ENCODE measurements around the gene PRXL2A.
A peak's percentile ranks its signal among the peaks of the same experiment; 100 is the strongest.

PRXL2A gene

DNA sequence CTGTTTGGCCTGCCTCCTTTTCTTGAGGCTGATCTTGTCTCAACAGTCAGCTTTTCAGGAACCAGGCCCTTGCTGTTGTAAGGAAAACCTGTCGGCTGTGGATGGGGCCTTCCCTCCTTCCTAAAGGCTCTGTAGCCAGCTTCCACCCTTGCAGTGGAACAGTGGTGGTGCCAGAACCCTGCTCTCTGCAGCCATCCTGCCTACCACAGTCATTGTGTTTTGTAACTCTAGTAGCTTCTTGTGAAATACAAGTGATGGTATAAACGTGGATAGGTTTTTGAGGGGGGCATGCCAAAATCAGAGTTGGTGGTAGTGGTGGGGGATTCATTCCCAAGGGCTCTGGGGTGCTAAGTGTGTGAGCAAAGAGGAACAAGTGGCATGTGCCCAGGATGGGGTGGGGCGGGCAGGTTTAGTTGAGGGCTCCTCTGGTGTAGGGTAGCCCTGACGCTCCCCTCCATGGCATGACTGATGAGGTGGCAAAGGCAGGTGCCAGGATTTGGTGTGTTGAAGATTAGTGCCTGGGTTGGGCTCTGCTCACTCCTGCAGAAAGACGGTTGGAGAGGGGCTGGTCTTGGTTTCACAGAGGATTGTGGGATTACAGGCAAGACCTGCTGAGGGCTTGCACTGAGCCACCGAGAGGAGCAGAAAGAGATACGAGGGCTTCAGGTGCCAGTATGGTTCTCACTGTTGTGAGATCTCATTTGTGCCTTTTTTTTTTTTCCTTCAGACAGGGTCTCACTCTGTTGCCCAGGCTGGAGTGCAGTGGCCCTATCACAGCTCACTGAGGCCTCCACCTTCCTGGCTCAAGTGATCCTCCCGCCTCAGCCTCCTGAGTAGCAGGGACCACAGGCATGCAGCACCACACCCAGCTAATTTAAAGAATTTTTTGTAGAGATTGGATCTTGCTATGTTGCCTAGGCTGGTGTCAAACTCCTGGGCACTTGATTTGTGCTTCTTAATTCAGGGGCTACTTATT lies 53.1 kb downstream of the PRXL2A start:
- DNase-seq (ENCODE audit: low read depth), result no peak

DNA sequence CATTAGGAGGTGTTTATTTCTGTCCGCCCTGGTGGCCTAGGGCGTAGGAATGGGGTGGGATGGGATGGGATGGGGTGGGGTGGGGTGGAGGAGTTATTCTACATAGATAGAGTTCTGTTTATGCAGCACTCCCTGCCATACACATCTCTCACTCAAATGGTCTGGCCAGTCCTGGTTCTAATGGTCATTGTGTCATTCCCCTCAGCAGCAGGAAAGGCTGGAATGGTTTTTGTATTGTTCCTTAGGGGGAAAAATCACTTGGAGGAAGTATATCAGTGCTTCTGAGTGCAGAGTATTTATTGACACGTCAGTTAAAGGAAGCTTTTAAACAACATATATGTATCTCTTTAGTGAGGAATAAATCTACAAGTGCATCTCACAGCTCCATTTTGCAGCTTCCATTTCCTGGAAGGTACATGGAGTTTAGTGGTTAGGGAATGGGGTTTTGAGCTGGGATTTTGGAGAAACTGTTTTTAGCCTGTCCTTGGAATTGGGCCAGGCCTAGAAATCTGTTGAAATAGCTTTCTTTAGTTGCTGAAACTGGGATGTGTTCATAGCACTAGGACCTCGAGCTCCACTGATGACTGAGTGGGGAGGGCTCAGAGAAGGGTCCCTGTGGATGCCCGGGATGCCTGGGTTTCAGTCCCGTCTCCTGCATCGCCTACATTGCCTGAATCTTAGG lies 54.1 kb downstream of the PRXL2A start:
- DNase-seq (ENCODE audit: low read depth), result no peak

DNA sequence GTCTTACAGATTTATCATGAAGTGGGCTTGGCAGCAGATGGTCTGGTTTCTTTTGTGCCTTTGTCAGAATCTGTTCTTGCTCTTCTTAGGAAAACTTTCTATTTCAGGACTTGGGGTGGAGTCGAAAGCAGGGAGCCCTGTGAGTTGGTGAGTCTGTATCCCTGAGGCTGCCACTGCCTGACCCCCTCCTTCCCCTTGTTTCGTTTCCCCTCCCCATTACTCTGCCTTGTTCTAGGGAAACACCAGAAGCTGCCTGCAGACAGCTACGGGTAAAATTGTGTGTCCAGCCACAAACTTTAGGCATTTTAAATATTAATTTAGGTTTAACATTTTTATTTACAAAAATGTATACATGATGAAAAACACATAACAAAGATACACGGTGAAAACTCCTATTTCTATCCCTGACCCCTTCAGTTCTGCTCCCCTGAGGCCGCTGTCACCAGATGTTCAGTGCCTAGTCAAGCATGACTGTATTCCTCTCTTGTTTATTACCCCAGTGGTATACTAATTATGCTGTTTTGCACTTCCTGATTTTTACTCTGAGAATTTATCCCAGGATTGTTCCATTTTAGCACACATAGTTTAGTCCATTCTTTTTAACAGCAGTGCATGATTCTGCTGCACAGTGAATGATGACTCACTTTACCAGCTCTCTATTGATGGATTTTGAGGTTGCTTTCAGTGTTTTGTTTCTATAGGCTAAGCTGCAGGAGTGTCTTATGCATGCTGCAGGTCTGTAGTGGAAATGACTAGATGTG lies 54.8 kb downstream of the PRXL2A start:
- DNase-seq (ENCODE audit: low read depth), result no peak

DNA sequence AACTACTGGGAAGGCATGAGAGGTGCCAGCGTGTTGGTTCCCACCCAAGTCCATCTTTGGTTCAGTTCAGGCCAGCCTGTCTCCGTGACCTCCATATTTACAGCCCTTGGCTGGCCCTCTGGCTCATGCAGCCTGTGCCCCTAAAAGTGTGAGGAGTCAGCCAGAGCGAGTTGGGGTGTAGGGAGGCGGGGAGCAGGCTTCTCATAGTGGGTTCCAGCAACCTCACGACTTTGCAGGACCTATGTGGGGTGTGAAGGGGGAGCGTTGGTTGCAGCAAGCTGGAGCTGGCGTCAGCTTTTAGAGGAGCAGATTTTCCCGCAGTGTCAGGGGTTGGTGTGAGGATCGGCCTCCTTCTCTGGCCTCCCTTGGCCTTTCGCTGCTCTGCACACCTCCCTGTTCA lies 55.5 kb downstream of the PRXL2A start:
- DNase-seq (ENCODE audit: low read depth), result no peak

DNA sequence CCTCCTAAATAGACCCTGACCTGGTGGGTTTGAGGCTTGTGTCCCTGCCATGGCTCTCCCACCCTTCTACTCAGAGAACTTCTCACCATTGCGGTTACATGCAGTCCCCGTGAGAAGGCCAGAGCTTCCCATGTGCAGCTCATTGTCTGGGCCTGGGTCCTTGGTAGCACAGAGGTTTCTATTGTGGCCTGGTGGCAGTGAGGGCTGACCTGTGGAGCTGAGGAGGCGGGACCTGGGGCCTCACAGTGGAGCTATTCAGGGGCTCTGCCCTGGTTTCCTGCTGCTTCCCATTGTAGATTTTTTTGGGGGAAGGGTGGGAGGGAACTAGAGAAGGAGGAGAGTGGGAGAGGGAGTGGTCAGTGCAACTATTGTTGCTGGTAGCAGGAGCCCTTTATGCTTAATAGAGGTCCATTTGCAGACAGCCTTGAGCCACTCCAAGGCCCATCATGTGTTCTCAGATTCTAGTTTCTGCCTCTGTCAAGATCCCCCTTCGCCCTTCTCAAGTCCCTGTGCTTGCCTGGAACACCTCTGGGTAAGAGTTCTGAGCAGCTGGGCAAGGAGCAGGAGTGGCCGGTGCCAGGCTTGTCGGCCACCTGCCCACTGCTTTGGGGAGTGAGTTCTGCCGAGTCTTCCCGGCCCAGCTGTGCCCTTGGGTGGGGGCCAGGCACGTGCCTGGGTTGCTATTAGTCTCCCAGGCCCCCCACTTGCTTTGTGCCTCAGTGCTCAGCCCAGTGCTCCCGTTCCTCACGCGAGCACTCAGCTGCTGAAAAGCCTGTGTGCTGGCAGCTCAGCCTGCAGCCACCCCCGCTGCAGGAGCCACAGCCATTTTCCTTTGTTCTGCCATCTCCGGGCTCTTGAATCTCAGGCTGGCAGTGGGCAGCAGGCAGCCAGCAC lies 56.5 kb downstream of the PRXL2A start:
- no peak for DNase-seq (ENCODE audit: low read depth)

DNA sequence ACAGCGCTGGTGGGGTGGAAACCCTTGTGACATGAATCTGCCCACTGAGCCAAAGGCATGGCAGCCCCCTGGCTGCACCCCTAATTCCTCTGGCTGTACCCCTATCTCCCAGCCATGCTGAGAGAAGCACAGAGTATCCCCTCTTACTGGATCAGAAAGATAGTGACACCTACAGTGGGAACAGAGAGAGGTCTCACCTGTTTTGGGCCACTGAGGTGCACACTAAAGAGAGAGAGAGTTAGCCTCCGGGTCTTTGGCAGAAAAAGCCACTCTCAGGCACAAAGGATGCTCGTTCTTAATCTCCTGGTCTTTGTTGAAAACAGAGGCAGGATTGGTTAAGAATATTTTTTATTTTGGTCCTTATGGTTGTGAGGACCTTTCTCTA lies 57.1 kb downstream of the PRXL2A start:
- DNase-seq (ENCODE audit: low read depth), result no peak

DNA sequence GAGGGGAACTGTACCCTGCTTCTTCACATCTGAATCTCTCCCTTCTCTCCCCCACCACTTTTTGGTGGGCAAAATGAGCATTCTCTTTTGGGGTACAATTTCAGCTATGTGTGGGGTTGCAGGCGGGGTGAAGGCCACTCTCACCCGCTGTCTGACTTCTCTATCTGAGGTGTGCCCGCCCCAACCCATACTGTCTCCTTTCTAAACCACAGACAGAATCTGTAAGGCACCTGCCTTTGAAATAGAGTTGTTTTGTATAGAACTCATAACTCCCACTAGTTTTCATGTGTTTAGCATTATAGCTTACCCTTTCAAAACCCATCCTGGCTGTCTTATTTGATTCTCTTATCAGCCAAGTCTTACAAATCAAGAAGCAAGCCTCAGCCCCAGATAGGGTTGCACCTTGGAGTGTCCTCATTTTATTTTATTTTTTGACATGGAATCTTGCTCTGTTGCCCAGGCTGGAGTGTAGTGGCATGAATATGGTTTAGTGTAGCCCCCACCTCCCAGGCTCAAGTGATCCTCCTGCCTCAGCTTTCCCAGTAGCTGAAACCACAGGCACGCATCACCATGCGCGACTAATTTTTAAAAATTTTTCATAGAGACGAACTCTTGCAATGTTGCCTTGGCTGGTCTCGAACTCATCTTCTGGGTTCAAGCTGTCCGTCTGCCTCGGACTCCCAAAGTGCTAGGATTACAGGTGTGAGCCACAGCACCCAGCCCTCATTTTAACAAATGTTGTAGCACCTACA lies 57.7 kb downstream of the PRXL2A start:
- DNase-seq (ENCODE audit: low read depth), result no peak

DNA sequence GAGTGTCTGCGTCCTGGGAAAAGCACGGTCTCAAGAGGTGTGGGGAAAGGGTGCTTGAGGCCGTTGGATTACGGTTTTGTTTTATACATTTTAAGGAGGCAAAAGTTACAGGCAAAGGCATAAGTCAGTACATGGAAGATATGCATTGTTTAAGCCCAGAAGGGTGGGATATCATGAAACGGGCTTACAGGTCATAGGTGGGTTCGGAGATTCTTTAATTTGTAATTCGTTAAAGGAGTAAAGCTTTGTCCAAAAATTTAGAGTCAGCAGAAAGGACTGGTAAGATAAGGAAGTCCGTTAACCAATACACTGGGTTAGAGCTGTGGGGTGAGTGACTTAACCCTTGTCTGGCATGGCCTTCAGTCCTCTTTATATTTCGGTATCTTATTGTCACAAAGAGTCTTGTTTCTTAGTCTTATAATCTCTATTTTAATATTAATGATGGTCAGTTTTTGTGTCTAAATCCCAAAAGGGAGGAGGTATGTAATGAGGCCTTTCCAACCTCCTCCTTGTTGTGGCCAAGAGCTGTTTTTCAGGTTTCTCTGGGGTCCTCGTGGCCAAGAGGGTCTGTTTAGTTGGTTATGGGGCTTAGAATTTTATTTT lies 58.5 kb downstream of the PRXL2A start:
- DNase-seq (ENCODE audit: low read depth), result no peak

DNA sequence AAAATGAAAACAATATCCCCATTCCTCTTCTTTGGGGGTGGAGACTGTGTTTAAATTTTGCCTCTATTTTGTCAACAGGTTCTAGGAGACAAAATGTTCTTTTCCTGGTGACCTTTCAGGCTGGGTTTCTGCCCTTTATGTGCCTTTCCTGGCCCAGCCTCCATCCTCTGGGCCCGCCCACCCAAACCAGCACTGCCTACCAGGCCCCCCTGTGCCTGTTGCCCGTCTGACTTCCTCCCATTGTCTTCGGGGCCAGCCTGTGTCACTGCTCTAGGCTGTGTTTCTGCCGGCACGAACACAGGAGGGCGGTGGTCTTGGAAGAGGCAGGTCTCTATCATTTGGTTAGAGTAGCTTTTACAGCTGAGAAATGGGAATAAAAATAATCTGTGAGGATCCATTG lies 59.7 kb downstream of the PRXL2A start:
- DNase-seq (ENCODE audit: low read depth), result peak; percentile 53

DNA sequence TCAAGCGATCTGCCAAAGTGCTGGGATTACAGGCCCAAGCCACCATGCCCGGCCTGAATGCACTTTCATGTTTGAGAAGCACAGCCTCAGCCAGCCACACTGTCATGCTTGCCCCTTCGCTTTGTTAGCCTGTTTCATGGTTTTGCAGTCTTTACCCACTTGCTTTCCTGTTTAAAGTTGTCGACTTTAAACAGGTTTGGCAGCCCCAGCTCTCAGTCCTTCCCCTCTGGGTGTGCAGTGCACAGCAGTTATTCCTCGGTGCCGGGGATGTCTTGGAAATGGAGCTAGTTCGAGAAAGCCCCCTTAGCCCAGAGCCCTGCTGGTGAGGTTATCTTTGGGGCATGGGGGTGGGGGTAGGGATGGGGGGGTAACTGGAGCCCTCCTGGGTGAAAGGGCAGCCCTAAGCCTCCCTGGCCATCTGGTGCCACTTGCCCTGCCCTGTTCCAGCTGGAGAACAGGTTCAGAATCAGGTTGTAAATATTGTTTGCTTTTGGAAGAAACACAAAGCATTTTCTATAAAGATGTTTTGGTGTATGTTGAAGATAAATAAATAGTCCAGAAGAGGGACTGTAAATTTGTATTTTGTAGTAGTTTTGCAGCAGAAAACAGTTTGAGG lies 60.6 kb downstream of the PRXL2A start:
- DNase-seq (ENCODE audit: low read depth), result no peak

DNA sequence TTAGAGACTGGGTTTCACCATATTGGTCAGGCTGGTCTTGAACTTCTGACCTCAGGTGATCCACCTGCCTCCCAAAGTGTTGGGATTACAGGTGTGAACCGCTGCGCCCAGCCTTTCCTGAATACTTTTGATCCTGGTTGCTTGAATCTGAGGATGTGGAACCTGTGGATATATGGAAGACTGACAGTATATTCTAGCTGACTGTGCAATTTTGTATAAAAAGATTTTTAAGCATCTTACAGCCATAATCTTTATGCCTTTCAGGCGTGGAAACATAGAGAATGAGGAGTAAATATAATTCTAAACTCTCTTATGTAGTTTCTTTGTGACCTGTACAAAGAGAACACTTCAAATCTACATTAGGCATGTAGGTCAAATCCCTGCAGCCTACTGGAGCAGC lies 61.9 kb downstream of the PRXL2A start:
- no peak for DNase-seq (ENCODE audit: low read depth)

DNA sequence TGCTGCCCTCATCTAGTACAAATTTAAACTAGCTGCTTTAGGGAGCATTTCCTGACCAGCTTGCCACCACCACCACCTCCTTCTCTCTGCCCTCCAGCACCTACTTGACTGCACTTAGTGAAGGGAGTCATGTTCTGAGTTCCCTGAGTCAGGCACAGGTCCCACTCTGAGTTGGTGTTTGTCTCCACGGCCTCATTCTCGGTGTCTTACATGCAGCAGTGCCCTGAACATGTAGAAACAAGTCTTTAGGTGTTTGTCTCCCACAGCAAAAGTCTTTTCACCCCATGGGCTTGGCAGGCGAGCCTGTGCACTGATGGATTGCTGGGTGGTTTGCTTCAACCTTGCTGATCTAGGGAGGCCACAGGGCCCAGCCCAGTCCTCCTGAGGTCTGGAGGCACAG lies 62.6 kb downstream of the PRXL2A start:
- no peak for DNase-seq (ENCODE audit: low read depth)

DNA sequence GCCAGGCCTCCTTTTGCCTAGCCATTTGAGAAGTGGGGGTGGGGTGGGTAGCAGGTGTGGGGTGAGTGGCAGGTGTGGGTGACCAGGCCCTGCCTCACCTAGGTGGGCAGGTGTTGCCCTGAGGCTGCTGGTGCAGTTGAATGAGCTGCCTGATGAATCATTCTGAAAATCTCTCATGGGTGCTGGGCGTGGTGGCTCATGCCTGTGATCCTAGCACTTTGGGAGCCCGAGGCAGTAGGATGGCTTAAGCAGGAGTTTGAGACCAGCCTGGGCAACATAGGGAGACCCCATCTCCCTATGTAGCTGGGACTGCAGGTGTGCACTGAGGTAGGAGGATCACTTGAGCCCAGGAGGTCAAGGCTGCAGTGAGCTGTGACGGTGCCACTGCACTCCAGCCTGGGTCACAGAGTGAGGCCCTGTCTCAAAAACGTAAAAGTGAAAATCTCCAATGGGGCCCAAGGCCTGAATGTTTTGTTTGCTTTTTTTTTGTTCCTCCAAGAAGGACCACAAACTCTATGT lies 63.4 kb downstream of the PRXL2A start:
- peak; percentile 48 for DNase-seq (ENCODE audit: low read depth)

DNA sequence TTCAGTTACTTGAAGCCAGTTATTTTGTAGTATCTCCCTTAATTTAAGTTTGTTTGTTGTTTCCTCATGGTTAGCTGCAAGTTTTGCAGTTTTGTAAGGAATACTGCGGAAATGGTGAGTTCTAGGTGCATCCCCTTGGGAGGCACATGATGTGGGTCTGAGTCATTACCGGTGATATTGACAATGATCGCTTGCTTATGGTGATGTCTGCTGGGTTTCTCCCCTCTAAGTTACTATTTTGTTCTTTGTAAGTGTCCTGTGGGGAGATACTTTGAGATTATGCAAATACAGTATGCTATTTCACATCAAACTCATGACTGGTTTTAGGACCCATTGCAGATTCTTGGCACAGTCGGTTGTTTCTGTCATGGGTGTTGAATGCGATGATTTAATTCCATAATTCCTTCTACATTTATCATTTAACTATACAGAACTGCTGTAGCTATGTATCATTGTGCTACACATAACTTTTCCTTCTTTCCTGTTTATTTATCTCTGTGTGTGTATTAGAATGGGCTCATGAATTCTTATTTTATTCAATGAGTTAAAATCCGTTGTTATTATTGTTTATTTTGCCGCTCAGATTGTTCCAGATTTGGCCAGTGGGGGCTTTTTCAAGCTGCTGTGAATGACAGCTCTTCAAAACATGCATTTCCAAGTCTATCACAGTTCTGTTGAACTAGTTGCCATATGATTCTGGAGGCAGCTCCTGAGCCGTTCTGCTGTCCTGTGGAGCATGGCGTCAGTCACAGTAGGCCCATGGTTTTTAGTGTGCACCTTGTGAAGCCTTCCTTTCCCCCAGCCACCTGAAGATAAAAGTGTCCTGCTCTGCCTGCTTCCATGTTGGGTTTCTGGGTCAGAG lies 64.1 kb downstream of the PRXL2A start:
- peak; percentile 52 for DNase-seq (ENCODE audit: low read depth)

DNA sequence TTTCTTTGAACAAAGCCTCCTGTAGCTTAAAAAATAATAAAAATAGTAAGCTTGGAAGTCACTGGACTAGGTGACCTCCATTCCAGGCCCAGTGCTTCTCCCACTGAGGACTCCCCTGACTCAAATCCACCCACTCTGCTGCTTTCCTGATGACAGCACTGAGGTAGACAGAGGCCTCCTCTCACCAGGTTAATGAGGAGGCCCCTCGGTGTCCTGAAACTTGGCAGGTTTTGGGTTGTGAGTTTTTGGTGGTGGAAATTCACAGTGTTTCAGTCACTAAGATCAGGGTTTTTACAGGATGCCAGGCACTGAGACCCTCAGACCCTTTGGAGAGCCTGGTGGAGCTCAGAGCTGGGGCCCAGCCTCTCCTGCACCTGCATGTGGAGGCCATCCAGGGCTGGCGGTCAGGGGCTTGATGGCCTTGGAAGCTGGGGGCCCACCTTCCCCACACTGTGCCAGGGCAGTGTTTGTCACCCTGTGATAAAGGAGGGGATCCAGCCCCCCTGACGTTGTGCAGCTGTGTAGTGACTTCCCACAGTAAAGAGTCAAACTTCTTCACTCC lies 64.8 kb downstream of the PRXL2A start:
- no peak for DNase-seq (ENCODE audit: low read depth)

DNA sequence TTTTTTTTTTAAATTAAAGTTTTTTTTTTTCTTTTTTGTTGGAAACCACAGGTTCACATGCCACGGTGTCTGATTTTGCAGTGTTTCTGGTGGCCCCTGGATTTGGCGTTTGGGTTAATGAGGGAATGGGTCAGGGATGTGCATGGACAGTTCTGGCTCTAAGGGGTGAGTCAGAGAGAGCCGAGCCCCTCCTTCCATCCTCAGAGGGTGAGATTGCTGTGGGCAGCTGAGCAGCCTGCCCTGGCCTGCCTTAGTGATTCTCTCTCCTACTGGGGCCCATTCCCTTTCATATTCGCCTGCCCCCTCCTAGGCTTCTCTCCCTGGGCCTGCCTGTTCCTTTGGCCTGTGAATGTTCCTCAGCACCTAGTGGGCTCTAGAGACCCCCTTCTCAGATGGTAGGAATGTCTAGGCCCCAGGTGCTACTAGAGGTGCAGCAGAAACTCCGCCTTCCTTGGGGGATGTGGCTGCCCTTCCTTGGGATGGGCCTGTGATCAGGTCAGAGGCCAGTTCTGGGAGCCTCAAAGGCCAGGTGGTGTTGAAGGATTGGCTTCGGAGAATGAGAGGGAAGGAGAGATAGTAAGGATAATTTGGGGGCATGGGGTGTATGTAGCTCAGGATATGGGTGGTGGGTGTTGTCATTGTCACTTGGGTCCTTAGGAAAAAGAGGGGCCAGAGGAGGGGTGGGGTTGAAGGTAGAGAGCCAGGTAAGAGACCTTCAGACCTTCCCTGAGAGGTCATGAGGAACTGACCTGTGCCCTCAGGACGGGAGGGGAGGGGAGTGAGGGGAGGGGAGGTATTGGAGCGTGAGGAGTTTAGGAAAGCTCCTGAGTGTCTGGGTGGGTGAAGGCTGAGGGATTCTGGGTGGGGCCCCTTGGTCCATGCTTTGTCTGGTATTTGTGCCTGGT lies 65.6 kb downstream of the PRXL2A start:
- no peak for DNase-seq (ENCODE audit: low read depth)

DNA sequence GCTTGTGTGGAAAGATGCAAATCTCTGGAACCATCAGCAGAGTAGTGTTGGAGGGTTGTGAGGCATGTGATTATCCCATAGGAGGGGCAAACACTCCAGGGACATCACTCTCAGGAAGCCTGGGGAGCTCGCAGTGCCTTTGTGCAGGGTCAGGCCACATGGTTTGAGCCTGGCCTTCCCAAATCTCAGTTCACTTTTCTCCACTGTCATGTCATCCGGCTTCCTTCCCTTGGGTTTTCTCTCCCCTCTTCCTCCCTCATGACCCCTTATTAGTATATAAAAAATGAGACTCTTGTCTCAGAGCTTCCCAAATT lies 66.2 kb downstream of the PRXL2A start:
- DNase-seq (ENCODE audit: low read depth), result no peak

DNA sequence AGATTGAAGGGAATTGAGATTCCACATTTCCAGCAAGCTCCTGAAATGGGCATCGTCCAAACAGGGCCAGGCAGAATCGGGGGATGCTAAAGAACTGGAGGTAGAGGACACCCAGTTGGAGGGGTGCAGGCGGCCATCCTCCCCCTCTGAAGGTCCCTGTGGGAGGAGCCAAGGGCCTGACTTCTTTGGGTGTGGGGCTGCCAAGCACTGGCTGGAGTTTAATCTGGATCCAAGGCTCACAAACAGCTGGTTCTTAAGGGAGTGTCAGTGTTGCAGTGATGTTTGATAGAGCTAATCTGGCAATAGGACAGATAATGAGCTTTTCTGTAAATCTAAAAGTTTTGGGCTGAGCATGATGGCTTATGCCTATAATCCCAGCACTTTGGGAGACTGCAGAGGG lies 66.6 kb downstream of the PRXL2A start:
- no peak for DNase-seq (ENCODE audit: low read depth)

Data from activated T-cell treated with anti-CD3 and anti-CD28 coated beads for 24 hours (primary cell).